Inflammatory macrophage treated with lipopolysaccharide for 1 hour (primary cell): ENCODE results near the gene TGFBR3.
A peak's percentile ranks its signal among the peaks of the same experiment; 100 is the strongest.

Experiments used
- DNase-seq, 2 donors: peaks; one replicate each; pipeline ENCODE4 v3.0.0-alpha.2; 2020 to 2022

TGFBR3 gene

GRCh38 chr1:91707114-91707889 lies 178.6 kb downstream of the TGFBR3 start:
- no peak for DNase-seq

DNA sequence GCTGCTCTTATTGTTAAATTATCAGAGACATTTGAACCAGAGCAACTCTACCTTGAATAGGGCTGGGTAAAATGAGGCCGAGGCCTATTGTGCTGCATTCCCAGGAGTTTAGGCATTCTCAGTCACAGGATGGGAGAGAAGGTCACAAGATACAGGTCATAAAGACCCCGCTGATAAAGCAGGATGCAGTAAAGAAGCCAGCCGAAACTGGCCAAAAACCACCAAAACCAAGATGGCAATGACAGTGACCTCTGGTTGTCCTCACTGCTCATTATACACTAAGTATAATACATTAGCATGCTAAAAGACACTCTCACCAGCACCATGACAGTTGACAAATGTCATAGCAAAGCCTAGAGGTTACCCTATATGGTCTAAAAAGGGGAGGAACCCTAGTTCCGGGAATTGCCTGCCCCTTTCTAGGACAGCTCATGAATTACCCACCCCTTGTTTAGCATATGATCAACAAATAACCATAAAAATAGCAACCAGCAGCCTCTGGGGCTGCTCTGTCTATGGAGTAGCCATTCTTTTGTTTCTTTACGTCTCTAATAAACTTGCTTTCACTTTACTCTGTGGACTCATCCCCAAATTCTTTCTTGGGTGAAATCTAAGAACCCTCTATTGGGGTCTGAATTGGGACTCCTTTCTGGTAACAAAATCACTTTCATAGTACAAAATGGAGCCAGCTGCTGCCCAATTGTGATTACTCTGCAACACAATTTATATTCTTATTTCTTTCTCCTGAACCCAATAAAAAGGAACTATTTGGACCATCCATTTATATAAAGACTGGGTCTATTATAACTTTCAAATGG lies 179.6 kb downstream of the TGFBR3 start:
- DNase-seq = no peak

- DNase-seq = no peak
These were observed 181.2 kb downstream of the TGFBR3 start for GRCh38 chr1:91704746-91705145.

GRCh38 chr1:91703095-91703494 lies 182.9 kb downstream of the TGFBR3 start:
- no peak for DNase-seq

- DNase-seq = no peak
These were observed 184.5 kb downstream of the TGFBR3 start for GRCh38 chr1:91701472-91701869.

GRCh38 chr1:91700771-91701471 lies 185.0 kb downstream of the TGFBR3 start:
- no peak for DNase-seq

DNA sequence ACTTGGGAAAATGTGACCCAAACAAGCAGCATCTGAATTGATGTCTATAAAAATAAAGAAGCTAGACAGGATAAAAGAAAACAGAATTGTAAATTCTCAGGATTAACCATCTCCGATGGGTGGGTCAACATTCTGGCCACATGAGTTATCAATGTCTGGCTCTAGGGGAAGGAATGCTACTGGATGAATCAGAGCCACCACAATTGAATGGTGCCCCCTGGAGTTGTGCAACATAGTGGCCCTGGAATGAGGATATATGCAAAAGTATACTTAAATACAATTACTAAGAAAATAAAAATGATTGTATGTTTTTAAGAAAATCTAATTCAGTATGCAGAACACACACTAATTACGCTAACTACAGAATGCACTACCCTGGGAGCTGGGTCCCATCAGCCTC lies 185.6 kb downstream of the TGFBR3 start:
- DNase-seq = no peak

DNA sequence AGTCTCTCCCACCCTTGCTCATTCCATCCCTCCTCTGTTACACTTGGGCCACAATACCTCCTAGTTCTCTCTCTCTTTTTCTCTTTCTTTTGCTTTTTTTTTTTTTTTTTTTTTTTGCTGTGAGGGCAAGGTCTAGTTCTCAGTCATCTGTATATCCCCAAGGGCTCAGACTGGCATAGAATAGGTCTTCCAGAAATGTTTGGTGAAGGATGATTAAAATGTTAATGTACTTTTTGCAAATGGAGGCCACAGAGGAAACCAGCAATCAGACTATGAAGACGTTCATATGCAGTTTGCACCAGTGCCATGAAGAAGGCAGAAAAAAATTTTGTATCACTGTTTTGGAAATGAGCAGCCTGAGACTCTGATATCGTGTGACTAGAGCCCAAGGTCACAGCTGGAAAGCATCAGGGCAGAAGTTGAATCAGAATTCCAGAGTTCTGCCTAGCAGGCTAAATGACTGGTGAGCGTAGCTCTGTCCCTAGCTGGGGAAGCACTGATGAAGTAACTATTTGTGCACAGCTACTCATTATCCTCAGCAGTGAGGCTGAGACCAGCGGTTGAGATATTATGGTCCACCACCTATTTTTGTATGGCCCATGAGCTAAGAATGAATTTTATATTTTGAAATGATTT lies 186.5 kb downstream of the TGFBR3 start:
- DNase-seq = no peak

DNA sequence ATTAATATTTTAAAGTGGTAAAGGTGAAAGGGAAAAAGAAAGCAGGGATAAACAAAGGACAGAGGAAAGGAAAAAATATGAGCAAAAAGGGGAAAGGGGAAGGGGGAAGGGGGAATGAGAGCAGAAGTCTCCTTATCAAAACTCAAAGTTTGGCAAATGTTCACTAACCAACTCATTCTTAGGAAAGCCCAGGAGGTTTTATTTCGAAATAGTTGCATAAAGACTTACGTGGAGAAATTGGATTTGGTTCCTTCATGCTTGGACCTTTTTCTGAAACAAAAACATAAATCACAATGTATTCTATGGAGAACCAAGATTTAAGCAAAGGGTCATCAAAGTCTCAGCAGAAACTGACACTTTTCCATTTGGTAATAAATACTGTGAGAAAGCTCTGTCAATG lies 188.1 kb downstream of the TGFBR3 start:
- DNase-seq = peak in 1 of 2 donors; percentile 14

DNA sequence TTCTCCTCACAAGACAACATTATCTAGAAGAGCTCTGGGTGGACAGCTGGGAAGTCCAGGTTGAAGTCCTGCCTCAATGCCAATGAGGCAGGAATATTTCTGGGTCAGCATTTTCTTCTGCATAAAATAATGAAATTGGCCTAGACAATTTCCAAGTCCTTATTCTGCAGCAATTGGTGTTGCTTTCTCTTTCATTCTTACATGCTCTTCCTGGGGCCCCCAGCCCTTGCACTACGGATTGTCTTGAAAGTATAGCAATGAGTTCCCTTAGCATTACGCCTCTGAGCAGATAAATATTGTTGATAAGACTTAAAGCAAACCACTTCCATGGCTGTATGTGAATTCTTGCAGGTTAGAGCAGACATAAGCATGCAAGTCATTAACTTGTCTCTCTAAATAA lies 188.5 kb downstream of the TGFBR3 start:
- DNase-seq = no peak

DNA sequence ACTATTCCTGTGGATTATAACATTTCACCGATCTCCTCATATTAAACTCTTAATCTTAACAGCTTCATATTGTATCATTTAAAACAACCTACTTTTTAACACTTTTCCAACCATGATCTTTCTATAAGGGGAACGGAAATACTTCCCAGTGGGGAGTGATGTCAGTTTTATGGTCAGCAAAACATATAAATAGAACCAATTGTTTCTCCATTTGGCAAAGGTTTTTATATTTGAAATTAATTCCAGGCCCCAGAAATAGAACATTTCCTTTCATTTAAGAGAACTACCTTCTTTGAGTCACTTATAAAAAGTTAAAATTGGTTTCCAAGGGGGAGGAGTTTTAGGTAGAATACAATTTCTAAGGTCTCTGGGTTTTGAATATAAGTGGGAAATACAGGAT lies 189.6 kb downstream of the TGFBR3 start:
- DNase-seq = no peak

- no peak for DNase-seq
These were observed 192.4 kb downstream of the TGFBR3 start for GRCh38 chr1:91693557-91693956.

- DNase-seq = no peak
These were observed 194.4 kb downstream of the TGFBR3 start for GRCh38 chr1:91691525-91691924.

DNA sequence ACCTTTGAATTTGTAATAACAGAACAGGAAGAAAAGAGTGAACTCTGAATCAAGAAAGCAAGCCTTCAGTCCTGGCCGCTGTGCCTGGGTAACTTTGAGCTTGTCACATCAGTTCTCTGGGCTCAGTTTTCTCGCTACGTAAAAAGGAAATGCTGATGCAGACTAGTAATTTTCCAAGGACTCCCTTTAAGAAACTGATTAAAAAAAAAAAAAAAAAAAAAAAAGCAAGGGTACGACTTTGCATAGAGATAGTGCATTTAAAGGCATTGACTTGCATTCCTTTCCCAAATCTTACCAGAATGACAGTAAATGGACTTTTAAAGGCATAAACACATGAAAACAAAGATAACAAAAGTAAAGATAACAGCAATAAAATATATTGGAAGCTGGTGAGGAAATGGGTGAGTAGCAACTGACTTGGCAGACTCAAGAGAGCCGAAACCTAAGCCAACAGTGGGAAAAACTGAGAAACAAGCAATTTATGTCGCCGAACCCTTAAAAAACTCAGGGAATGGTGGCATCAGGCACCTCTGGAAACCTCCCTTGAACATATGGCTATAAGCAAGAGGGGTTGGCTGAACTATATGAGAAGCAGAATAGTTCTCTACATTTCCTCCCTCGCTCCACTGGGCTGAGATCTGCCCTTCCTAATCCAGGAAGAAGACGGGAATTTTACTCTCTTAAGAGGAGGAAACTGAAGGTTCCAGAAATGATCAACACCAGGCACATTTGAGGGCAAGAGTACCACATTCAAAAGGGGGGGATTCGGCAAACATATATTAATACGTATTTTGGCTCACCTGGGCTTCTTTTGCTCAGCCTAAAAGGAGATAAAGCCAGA lies 196.1 kb downstream of the TGFBR3 start:
- no peak for DNase-seq

- DNase-seq = no peak
These were observed 198.5 kb downstream of the TGFBR3 start for GRCh38 chr1:91687452-91687851.

- no peak for DNase-seq
These were observed 200.0 kb downstream of the TGFBR3 start for GRCh38 chr1:91685994-91686393.

- DNase-seq = no peak
These were observed 201.3 kb downstream of the TGFBR3 start for GRCh38 chr1:91684481-91685196.

DNA sequence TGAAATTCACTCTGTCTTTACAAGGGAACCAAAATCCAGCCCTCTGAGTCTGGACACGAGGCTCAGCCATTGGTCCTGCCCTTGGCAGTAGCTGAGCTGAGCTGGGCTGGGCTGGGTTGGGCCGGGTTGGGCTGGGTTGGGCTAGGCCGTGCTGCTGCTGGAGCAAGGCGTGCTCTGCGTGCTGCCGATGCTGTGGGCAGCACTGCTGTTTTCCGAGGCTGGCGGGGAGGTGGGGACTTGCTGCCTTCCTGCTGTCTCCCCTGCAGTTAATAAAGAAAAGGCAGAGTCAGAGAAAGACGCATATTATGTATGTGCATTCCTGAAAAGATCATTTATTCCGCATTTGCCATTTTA lies 202.4 kb downstream of the TGFBR3 start:
- no peak for DNase-seq

GRCh38 chr1:91682882-91683597 lies 202.9 kb downstream of the TGFBR3 start:
- DNase-seq = no peak

DNA sequence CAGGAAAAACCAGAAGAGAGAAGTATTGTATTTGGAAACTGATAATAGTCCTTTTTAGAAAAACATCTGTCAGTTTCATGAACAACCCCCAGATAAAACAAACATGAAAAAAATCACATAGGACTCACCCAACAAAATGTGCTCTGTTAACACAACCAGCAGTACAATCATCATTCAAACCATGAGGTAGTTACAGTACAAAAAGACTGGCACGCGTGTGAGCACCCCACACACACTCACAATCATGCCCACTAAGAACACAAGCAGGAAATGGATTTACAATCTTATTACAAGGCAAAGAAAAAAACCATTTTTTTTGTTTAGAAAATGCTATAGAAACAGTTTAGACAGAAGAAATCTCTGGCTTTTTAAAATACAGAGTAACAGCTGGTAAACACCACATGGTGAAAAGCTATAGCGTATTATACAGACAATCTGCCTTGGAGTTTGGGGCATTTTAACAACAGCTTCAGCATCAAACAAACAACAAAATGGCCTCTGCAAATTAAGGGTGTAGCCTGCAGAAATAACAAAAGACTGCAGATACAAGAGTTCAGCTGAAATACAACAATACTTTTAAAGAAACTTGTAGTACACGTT lies 205.3 kb downstream of the TGFBR3 start:
- no peak for DNase-seq

- no peak for DNase-seq
These were observed 206.5 kb downstream of the TGFBR3 start for GRCh38 chr1:91679446-91679845.
